HepG2 (cell line): ENCODE results near the gene PRICKLE2. TPM values are rescaled to one million over a fixed set of nuclear protein-coding genes. Genes with fewer than 3 reads are reported as not detected.

Experiments
- ATAC-seq: fragments of 200-7000 bp; cut with Tn5 transposase; 3 replicates; pipeline ENCODE4 v1.9.1; 2020; ENCODE audit warnings: mild to moderate bottlenecking, moderate library complexity
- BruUV-seq: library from RNA; stranded (reverse); fragments of 400-500 nt; replicated peaks from 2 replicates; lab custom pipeline; 2021; lab: Mats Ljungman, UMichigan
- CTCF ChIA-PET: fragments of 300-600 bp; formaldehyde crosslinking; extraction: SDS; loops from one replicate; lab custom pipeline; 2021; ENCODE audit warnings: low total read pairs, inconsistent platforms, low intra/inter-chr PET ratio; lab: Yijun Ruan, JAX
- POLR2A ChIA-PET: fragments of 350-600 bp; sonication (Branson Sonifier 250); formaldehyde crosslinking; loops from one replicate; lab custom pipeline; 2020; ENCODE audit warnings: antibody characterized with exemption, inconsistent platforms; lab: Yijun Ruan, JAX
- DNase-seq: peaks from one replicate; pipeline ENCODE4 v3.0.0-alpha.2; 2015; ENCODE audit warnings: low spot score
- FAIRE-seq: peaks from 3 replicates; lab custom pipeline; 2011; peaks lifted over from hg19 to GRCh38; lab: Jason Lieb, UNC
- H2AFZ ChIP-seq: one replicate; pipeline ENCODE4 v1.6.1; 2011; ENCODE audit warnings: low read length, inconsistent platforms
- H3K27ac ChIP-seq: fragments of 300-600 bp; 3 replicates; pipeline ENCODE4 v1.8.0; 2011; ENCODE audit warnings: mixed run types, mild to moderate bottlenecking, mixed read lengths, low read length, inconsistent platforms; ENCODE audit not compliant: insufficient read depth; ENCODE audit errors: extremely low read length
- H3K27me3 ChIP-seq, 2 experiments: fragments of 200-600 bp in 1 of 2; 2 replicates in 1 of 2; 3 replicates in 1 of 2; pipeline versions ENCODE4 v1.6.0 to v1.8.0; 2011; ENCODE audit warnings: low read length in 2 of 2, mild to moderate bottlenecking in 2 of 2, moderate library complexity in 2 of 2, inconsistent platforms in 1 of 2; ENCODE audit not compliant: insufficient read depth in 2 of 2, control insufficient read depth in 1 of 2
- H3K36me3 ChIP-seq, 2 experiments: fragments of 200-600 bp in 1 of 2; replicated peaks in 1 of 2; 2 replicates in 1 of 2; 3 replicates in 1 of 2; pipeline versions ENCODE4 v1.5.1 to v1.8.0; 2011; ENCODE audit warnings: low read length in 2 of 2, inconsistent platforms in 1 of 2; ENCODE audit not compliant: insufficient read depth in 2 of 2, control insufficient read depth in 1 of 2
- H3K4me1 ChIP-seq: 2 replicates; pipeline ENCODE4 v1.5.1; 2012; ENCODE audit warnings: low read length, inconsistent platforms; ENCODE audit not compliant: insufficient read depth
- H3K4me2 ChIP-seq: 2 replicates; pipeline ENCODE4 v1.6.0; 2011; ENCODE audit warnings: low read depth, low read length, inconsistent platforms
- H3K4me3 ChIP-seq, 3 experiments: fragments of 200-600 bp in 1 of 3; sonication (generic), shearing (Covaris generic) in 1 of 3; replicated peaks in 1 of 3; 2 replicates each; pipeline ENCODE4 v1.5.1; 2011 to 2016; ENCODE audit warnings: low read length in 3 of 3, inconsistent platforms in 2 of 3, low read depth in 2 of 3, mild to moderate bottlenecking in 2 of 3, control low read depth in 1 of 3, mixed read lengths in 1 of 3; ENCODE audit not compliant: insufficient read depth in 1 of 3
- H3K79me2 ChIP-seq: one replicate; pipeline ENCODE4 v1.6.1; 2011; ENCODE audit warnings: low read length, inconsistent platforms; ENCODE audit not compliant: insufficient read depth
- H3K9ac ChIP-seq: 2 replicates; pipeline ENCODE4 v1.6.0; 2011; ENCODE audit warnings: mild to moderate bottlenecking, low read depth, low read length, inconsistent platforms; ENCODE audit not compliant: insufficient read depth
- H3K9me3 ChIP-seq: 2 replicates; pipeline ENCODE4 v1.5.1; 2012; ENCODE audit warnings: mild to moderate bottlenecking, low read length
- H4K20me1 ChIP-seq: 2 replicates; pipeline ENCODE4 v1.6.0; 2011; ENCODE audit warnings: inconsistent platforms, mild to moderate bottlenecking, low read length, moderate library complexity; ENCODE audit not compliant: insufficient read depth
- ADNP ChIP-seq: sonication (generic); formaldehyde crosslinking; IDR thresholded peaks from 2 replicates; pipeline ENCODE4 v1.4.0; 2020; ENCODE audit warnings: missing genetic modification reagents
- SMYD3 ChIP-seq: sonication (generic); formaldehyde crosslinking; IDR thresholded peaks from 2 replicates; pipeline ENCODE4 v1.8.1; 2023; ENCODE audit warnings: mild to moderate bottlenecking, missing genetic modification reagents
- U2AF1 ChIP-seq: fragments of 200-400 bp; formaldehyde crosslinking; optimal IDR thresholded peaks from 2 replicates; pipeline ENCODE3; 2017; ENCODE audit warnings: mild to moderate bottlenecking, low read depth, low read length
- ZFP41 ChIP-seq: sonication (generic); formaldehyde crosslinking; IDR thresholded peaks from 2 replicates; pipeline ENCODE4 v1.4.0; 2020; ENCODE audit warnings: mild to moderate bottlenecking, missing genetic modification reagents, borderline replicate concordance
- ZNF558 ChIP-seq: sonication (generic); formaldehyde crosslinking; IDR thresholded peaks from 2 replicates; pipeline ENCODE4 v1.9.0; 2022; ENCODE audit warnings: mild to moderate bottlenecking, missing genetic modification reagents, borderline replicate concordance
- ZNF839 ChIP-seq: sonication (generic); formaldehyde crosslinking; IDR thresholded peaks from 2 replicates; pipeline ENCODE4 v1.4.0; 2020; ENCODE audit warnings: missing genetic modification reagents, mild to moderate bottlenecking, borderline replicate concordance
- WGBS: methylation state at CpG from one replicate; pipeline ENCODE4 v1.1.6; 2017; ENCODE audit warnings: low lambda C conversion rate; 5-methylcytosine and 5-hydroxymethylcytosine counted together
- in situ Hi-C: cut with HindIII; loops from 2 replicates; pipeline ENCODE4 v1.10.0; 2017; ENCODE audit warnings: low pct_unique_long_range_greater_than_20kb; ENCODE audit not compliant: extremely low pct_ligation_motif_present
- intact Hi-C: fragments of 100-400 bp; cut with micrococcal nuclease; formaldehyde crosslinking; loops from one replicate; pipeline ENCODE4 v1.10.0; 2022; ENCODE audit not compliant: unreplicated experiment
- polyA plus RNA-seq, 8 experiments: library from polyadenylated mRNA; depleted of rRNA in 3 of 8; stranded (reverse) in 7 of 8; unstranded in 1 of 8; fragments of >200 nt; fragmentation: Illumina TruSeq in 4 of 8; extraction: Trizol in 4 of 8; gene quantifications; 2 replicates each; pipeline versions ENCODE4 v1.2.1 to v1.2.3, GENCODE V29; 2011 to 2016; ENCODE audit warnings: low read depth in 4 of 8, missing spikeins in 1 of 8, mixed read lengths in 1 of 8; ENCODE audit not compliant: insufficient read depth in 1 of 8
- total RNA-seq, 5 experiments: library from RNA; depleted of rRNA; stranded (reverse); fragments of >200 nt; fragmentation: Illumina TruSeq; extraction: Trizol; gene quantifications; 2 replicates each; pipeline ENCODE4 v1.2.3, GENCODE V29; 2016; ENCODE audit warnings: low read depth in 1 of 5
- TF ChIP-seq, protein P1 (sequence below): sonication (generic); formaldehyde crosslinking; IDR thresholded peaks from 2 replicates; pipeline ENCODE4 v1.8.0; 2022; ENCODE audit warnings: mild to moderate bottlenecking, missing genetic modification reagents, borderline replicate concordance
- TF ChIP-seq, protein P2 (sequence below): sonication (generic); formaldehyde crosslinking; IDR thresholded peaks from 2 replicates; pipeline ENCODE4 v1.4.0; 2020; ENCODE audit warnings: mild to moderate bottlenecking, low read depth, missing genetic modification reagents
- TF ChIP-seq, protein P3 (sequence below): sonication (generic); formaldehyde crosslinking; IDR thresholded peaks from 2 replicates; pipeline ENCODE4 v1.8.0; 2022; ENCODE audit warnings: mild to moderate bottlenecking, missing genetic modification reagents, moderate library complexity
- TF ChIP-seq, protein P4 (sequence below): sonication (generic); formaldehyde crosslinking; IDR thresholded peaks from 2 replicates; pipeline ENCODE4 v1.4.0; 2020; ENCODE audit warnings: missing genetic modification reagents, low read depth, mild to moderate bottlenecking, borderline replicate concordance
- TF ChIP-seq, protein P5 (sequence below): sonication (generic); formaldehyde crosslinking; IDR thresholded peaks from 2 replicates; pipeline ENCODE4 v1.5.0; 2020; ENCODE audit warnings: mild to moderate bottlenecking, missing genetic modification reagents

Gene PRICKLE2
- total and polyA plus RNA-seq, 2 of the 13 experiments (the other 11 are each of a cell fraction or from before 2014, with no cell fraction given), result 0.01 to 0.07 TPM

DNA sequence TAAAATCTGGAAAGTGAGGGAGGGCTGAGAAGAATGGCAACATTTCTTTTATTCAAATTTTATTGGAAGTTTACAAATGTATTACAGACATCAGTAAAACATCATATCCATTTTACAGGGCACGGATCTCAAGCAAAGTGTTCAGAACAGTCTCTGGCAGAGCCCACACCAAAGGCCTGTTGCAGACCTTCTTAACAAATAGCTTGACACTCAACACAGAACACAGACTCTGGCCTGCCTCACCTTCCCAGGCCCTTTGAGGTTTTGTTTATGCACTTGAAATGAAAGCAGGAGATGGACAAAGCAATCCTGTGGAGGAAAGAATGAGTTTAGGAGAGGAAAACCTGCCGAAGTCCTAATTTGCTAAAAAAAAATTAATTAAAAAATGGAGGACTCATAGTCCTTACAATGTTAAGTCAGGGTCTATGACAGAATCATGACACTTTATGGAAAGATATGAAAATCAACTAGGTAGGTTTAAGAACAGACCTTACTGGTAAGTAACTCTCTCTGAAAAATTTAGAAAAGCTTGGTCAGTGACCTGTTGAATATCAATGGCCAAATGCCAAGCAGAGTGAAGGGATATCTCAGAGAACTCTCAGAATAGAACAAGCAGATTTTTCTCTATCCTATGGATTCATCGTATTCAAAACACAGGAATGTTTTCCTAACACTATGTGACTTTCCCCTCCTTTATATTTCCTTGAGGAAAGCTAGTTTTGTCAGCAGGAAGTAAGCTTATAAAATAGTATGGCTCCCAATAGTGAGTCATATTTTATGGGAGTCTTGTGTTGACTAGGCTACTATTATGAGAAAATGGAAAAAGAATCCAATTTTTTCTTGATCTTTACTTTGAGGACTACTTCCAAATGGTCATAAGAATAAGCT, 131.2 kb downstream of the PRICKLE2 start:
- POLR2A ChIA-PET, result no interaction called here
- 35% methylated on average over 3 of the region's 3 CpGs for WGBS
- TF ChIP-seq, protein P1, sequence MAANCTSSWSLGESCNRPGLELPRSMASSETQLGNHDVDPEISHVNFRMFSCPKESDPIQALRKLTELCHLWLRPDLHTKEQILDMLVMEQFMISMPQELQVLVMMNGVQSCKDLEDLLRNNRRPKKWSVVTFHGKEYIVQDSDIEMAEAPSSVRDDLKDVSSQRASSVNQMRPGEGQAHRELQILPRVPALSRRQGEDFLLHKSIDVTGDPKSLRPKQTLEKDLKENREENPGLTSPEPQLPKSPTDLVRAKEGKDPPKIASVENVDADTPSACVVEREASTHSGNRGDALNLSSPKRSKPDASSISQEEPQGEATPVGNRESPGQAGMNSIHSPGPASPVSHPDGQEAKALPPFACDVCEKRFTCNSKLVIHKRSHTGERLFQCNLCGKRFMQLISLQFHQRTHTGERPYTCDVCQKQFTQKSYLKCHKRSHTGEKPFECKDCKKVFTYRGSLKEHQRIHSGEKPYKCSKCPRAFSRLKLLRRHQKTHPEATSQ (CRISPR knock-in tag), result no peak
- TF ChIP-seq, protein P2, sequence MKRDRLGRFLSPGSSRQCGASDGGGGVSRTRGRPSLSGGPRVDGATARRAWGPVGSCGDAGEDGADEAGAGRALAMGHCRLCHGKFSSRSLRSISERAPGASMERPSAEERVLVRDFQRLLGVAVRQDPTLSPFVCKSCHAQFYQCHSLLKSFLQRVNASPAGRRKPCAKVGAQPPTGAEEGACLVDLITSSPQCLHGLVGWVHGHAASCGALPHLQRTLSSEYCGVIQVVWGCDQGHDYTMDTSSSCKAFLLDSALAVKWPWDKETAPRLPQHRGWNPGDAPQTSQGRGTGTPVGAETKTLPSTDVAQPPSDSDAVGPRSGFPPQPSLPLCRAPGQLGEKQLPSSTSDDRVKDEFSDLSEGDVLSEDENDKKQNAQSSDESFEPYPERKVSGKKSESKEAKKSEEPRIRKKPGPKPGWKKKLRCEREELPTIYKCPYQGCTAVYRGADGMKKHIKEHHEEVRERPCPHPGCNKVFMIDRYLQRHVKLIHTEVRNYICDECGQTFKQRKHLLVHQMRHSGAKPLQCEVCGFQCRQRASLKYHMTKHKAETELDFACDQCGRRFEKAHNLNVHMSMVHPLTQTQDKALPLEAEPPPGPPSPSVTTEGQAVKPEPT, result no peak
- TF ChIP-seq ZNF839, result no peak
- TF ChIP-seq, protein P3, sequence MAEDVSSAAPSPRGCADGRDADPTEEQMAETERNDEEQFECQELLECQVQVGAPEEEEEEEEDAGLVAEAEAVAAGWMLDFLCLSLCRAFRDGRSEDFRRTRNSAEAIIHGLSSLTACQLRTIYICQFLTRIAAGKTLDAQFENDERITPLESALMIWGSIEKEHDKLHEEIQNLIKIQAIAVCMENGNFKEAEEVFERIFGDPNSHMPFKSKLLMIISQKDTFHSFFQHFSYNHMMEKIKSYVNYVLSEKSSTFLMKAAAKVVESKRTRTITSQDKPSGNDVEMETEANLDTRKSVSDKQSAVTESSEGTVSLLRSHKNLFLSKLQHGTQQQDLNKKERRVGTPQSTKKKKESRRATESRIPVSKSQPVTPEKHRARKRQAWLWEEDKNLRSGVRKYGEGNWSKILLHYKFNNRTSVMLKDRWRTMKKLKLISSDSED (CRISPR knock-in tag), result no peak
- TF ChIP-seq U2AF1, result no peak
- no peak for TF ChIP-seq ZNF558
- TF ChIP-seq, protein P4, sequence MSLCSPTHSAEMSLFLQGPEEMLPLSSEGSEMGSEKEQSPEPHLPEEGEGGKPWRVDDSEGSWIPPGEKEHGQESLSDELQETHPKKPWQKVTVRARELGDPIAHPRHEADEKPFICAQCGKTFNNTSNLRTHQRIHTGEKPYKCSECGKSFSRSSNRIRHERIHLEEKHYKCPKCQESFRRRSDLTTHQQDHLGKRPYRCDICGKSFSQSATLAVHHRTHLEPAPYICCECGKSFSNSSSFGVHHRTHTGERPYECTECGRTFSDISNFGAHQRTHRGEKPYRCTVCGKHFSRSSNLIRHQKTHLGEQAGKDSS (CRISPR knock-in tag), result no peak
- TF ChIP-seq SMYD3 (CRISPR knock-in tag), result no peak
- TF ChIP-seq, protein P5, sequence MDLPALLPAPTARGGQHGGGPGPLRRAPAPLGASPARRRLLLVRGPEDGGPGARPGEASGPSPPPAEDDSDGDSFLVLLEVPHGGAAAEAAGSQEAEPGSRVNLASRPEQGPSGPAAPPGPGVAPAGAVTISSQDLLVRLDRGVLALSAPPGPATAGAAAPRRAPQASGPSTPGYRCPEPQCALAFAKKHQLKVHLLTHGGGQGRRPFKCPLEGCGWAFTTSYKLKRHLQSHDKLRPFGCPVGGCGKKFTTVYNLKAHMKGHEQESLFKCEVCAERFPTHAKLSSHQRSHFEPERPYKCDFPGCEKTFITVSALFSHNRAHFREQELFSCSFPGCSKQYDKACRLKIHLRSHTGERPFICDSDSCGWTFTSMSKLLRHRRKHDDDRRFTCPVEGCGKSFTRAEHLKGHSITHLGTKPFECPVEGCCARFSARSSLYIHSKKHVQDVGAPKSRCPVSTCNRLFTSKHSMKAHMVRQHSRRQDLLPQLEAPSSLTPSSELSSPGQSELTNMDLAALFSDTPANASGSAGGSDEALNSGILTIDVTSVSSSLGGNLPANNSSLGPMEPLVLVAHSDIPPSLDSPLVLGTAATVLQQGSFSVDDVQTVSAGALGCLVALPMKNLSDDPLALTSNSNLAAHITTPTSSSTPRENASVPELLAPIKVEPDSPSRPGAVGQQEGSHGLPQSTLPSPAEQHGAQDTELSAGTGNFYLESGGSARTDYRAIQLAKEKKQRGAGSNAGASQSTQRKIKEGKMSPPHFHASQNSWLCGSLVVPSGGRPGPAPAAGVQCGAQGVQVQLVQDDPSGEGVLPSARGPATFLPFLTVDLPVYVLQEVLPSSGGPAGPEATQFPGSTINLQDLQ (CRISPR knock-in tag), result no peak
- TF ChIP-seq ZFP41 (CRISPR knock-in tag), result no peak
- no peak for TF ChIP-seq ADNP (CRISPR knock-in tag)
- H3K79me2 ChIP-seq, result no peaks in the 10 kb centered on the region
- no peak overlapping the region for H3K9ac ChIP-seq
- H3K9me3 ChIP-seq, result no peaks in the 10 kb centered on the region
- in situ Hi-C loops, result no loop called here
- no peak overlapping the region for H3K27ac ChIP-seq
- no peak for ATAC-seq
- no peaks in the 10 kb centered on the region for H3K27me3 ChIP-seq
- intact Hi-C loops, result no loop called here
- CTCF ChIA-PET, result no interaction called here
- H3K4me1 ChIP-seq, result no peaks in the 10 kb centered on the region
- no peaks in the 10 kb centered on the region for H4K20me1 ChIP-seq
- no peak for FAIRE-seq
- H3K4me2 ChIP-seq, result no peak overlapping the region
- DNase-seq, result no peak
- no peak overlapping the region for H3K4me3 ChIP-seq
- H2AFZ ChIP-seq, result no peak overlapping the region
- BruUV-seq, result no TSS peak
- no peaks in the 10 kb centered on the region for H3K36me3 ChIP-seq
